ENCODE data around the gene CAPS.

CAPS gene

DNA sequence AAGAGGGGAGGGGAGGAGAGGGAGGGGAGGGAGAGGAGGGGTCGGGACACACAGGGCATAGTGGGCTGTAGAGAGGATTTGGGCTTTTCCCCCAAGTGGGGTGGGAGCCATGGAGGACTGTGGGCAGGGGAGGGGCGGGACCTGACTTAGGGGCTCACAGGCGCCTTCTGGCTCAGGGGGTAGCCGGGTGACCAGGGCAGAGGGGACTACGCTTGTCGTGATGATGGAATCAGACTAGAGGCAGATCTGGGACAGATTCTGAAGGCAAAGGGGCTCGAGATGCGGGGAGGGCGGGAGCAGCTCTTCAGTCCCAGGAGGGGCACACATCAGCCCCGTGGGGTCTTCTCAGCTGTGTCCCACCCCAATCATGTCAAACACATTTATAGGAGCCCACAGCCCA lies 24.0 kb upstream of the CAPS start:
- Histone ChIP-seq H3K4me3 (no peak overlapping the region), H3K9me3 (replicated peaks in 1 of 11) (no peaks in the 10 kb centered on the region), H3K27me3 (no peaks in the 10 kb centered on the region), H3K36me3 (peaks cover 9 to 23% (median 15%) of the 10 kb centered on the region in 11 experiments), H4K20me1 (peaks cover 0 to 39% (median 30%) of the 10 kb centered on the region in 11 experiments; a peak in 19 of 22 replicates), H3K4me2 (peak overlapping the region in 3 of 11 experiments; percentile 10 to 30 (median 15); a peak in 3 of 22 replicates), H3K27ac (no peak overlapping the region), H3K9ac (no peak overlapping the region), H3K4me1 (peaks cover 0 to 24% (median 2%) of the 10 kb centered on the region in 10 experiments; a peak in 8 of 20 replicates)
- no peak for TF ChIP-seq Cebpa-rat (IDR thresholded peaks at IDR 0.05)

GRCh38 chr19:5891572-5891937 lies 22.5 kb upstream of the CAPS start:
- H4K20me1 ChIP-seq: peaks cover 6 to 53% (median 42%) of the 10 kb centered on the region in 11 experiments; a peak in 21 of 22 replicates
- H3K9me3 ChIP-seq (replicated peaks in 1 of 11): no peaks in the 10 kb centered on the region
- H3K4me1 ChIP-seq: peaks cover 0 to 24% (median 2%) of the 10 kb centered on the region in 10 experiments; a peak in 7 of 20 replicates
- 0 out of 22 replicates have a peak overlapping the region, but pooled peaks of 2 of the 11 experiments have one; percentile 6 to 10 for H3K4me2 ChIP-seq
- no peak overlapping the region for H3K4me3 ChIP-seq
- H3K36me3 ChIP-seq: peaks cover 20 to 36% (median 27%) of the 10 kb centered on the region in 11 experiments
- H3K9ac ChIP-seq: peak overlapping the region in 3 of 11 experiments; percentile 18 to 58 (median 37); a peak in 2 of 22 replicates
- no peak for TF ChIP-seq Cebpa-rat (IDR thresholded peaks at IDR 0.05)
- no peaks in the 10 kb centered on the region for H3K27me3 ChIP-seq
- no peak overlapping the region for H3K27ac ChIP-seq

DNA sequence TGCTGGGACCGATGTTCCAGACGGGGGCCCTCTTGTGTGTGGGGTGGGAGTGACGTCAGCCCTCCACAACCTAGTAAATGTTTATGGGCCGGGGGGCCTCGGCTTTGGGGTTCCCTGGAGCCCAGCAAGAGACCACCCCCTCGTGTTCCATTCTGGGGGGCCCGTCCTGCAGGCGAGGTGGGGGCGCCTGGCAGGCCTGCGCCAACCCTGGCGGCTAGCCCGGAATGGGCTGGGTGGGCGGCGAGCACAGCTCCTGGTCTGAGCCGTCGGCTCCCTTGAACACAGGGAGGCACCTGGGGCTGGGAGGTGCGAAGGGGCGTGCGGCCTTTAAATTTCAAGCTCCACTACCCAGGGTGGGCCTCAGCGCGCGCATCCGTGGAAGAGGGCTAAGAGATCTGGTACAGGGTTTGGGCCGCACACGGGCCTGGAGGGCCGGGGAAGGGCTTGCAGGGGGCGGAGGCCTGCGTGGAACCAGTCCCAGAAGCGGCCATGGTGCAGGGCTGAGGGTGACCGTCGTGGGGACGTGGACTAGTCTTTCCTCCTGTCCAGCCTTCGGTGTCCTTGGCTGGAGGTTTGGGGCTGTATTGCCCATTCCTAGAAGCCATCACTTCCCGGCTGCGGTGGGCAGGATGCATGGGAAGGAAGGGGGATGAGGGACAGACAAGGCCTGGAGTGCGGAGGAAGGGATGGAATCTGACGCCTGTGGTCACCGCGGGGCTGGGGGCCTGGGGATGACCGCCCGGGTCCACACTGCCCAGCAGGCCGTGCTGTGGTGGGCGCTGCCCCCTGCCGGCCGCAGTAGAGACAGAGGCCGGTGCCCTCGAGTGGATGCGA lies 21.9 kb upstream of the CAPS start:
- TF ChIP-seq Cebpa-rat (IDR thresholded peaks at IDR 0.05): no peak
- H3K27ac ChIP-seq: no peak overlapping the region
- H4K20me1 ChIP-seq: peaks cover 12 to 59% (median 48%) of the 10 kb centered on the region in 11 experiments
- H3K4me3 ChIP-seq: no peak overlapping the region
- peak overlapping the region in 2 of 11 experiments; percentile 12 to 37; a peak in 2 of 22 replicates for H3K9ac ChIP-seq
- H3K4me1 ChIP-seq: peaks cover 0 to 24% (median 2%) of the 10 kb centered on the region in 10 experiments; a peak in 7 of 20 replicates
- H3K27me3 ChIP-seq: no peaks in the 10 kb centered on the region
- H3K9me3 ChIP-seq (replicated peaks in 1 of 11): no peaks in the 10 kb centered on the region
- H3K36me3 ChIP-seq: peaks cover 26 to 42% (median 33%) of the 10 kb centered on the region in 11 experiments
- H3K4me2 ChIP-seq: 0 out of 22 replicates have a peak overlapping the region, but pooled peaks of 1 of the 11 experiments have one; percentile 1

DNA sequence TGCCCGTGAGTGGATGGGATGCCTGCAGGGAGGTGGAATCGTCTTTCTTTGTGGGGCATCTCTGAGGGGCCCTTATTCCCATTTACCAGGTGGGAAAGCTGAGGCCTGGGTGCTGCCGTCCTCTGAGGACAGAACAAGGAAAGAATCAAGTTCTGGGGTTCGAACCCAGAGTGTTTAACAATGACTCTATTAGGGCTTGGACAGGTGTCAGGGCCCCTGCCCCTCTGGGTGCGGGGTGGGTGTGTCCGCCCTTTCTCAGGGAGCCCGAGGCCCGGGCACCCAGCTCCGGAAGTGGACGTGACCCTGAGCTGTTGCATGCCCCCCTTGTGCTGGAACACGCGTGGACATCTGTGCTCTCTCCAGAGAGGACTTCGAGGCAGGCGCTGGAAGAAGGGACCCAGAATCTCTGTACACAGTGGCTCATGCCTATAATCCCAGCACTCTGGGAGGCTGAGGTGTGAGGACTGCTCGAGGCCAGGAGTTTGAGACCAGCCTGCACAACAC lies 21.2 kb upstream of the CAPS start:
- no peak overlapping the region for H3K9ac ChIP-seq
- H3K27ac ChIP-seq: no peak overlapping the region
- H3K27me3 ChIP-seq: no peaks in the 10 kb centered on the region
- no peaks in the 10 kb centered on the region for H3K9me3 ChIP-seq (replicated peaks in 1 of 11)
- H3K4me3 ChIP-seq: no peak overlapping the region
- no peak for TF ChIP-seq Cebpa-rat (IDR thresholded peaks at IDR 0.05)
- H3K4me2 ChIP-seq: no peak overlapping the region
- H3K36me3 ChIP-seq: peaks cover 33 to 49% (median 39%) of the 10 kb centered on the region in 11 experiments
- H3K4me1 ChIP-seq: peaks cover 0 to 24% (median 2%) of the 10 kb centered on the region in 10 experiments; a peak in 7 of 20 replicates
- H4K20me1 ChIP-seq: peaks cover 19 to 65% (median 55%) of the 10 kb centered on the region in 11 experiments

DNA sequence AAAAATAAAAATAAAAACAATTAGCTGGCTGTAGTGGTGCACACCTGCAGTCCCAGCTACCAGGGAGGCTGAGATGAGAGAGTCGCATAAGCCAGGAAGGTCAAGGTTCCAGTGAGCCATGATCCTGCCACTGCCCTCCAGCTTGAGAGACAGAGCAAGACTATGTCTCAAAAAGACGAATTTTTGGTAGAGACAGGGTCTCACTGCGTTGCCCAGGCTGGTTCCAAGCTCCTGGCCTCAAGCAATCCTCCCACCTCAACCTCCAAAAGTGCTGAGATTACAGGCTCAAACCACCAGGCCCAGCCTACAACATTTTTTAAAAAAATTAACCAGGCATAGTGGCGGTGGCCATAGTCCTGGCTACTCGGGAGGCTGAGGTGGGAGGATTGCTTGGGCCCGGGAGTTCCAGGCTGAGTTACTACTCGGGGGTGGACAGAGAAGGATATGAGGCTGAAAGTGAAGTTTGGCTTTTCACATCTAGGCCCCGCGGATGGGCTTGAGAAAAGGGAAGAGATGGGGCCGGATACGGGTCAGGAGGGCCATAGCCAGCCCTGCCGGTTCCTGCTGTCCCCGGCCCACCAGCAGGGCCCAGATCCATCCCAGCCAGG lies 20.7 kb upstream of the CAPS start:
- H4K20me1 ChIP-seq: peaks cover 24 to 71% (median 61%) of the 10 kb centered on the region in 11 experiments
- TF ChIP-seq Cebpa-rat (IDR thresholded peaks at IDR 0.05): no peak
- no peaks in the 10 kb centered on the region for H3K9me3 ChIP-seq (replicated peaks in 1 of 11)
- no peak overlapping the region for H3K9ac ChIP-seq
- H3K36me3 ChIP-seq: peaks cover 34 to 55% (median 45%) of the 10 kb centered on the region in 11 experiments
- H3K27me3 ChIP-seq: no peaks in the 10 kb centered on the region
- no peak overlapping the region for H3K4me3 ChIP-seq
- H3K4me1 ChIP-seq: peaks cover 0 to 30% (median 8%) of the 10 kb centered on the region in 10 experiments; a peak in 12 of 20 replicates
- no peak overlapping the region for H3K27ac ChIP-seq
- H3K4me2 ChIP-seq: no peak overlapping the region

- Histone ChIP-seq H3K9me3 (replicated peaks in 1 of 11) (no peaks in the 10 kb centered on the region), H3K27ac (no peak overlapping the region), H3K4me1 (peaks cover 0 to 34% (median 12%) of the 10 kb centered on the region in 10 experiments; a peak in 12 of 20 replicates), H3K4me3 (no peak overlapping the region), H4K20me1 (peaks cover 30 to 78% (median 68%) of the 10 kb centered on the region in 11 experiments), H3K9ac (peak overlapping the region in 3 of 11 experiments; percentile 10 to 22 (median 18); a peak in 1 of 22 replicates), H3K4me2 (no peak overlapping the region), H3K27me3 (no peaks in the 10 kb centered on the region), H3K36me3 (peaks cover 34 to 60% (median 45%) of the 10 kb centered on the region in 11 experiments)
- TF ChIP-seq Cebpa-rat (IDR thresholded peaks at IDR 0.05): no peak
Observed at GRCh38 chr19:5893907-5894703, 19.9 kb upstream of the CAPS start.

DNA sequence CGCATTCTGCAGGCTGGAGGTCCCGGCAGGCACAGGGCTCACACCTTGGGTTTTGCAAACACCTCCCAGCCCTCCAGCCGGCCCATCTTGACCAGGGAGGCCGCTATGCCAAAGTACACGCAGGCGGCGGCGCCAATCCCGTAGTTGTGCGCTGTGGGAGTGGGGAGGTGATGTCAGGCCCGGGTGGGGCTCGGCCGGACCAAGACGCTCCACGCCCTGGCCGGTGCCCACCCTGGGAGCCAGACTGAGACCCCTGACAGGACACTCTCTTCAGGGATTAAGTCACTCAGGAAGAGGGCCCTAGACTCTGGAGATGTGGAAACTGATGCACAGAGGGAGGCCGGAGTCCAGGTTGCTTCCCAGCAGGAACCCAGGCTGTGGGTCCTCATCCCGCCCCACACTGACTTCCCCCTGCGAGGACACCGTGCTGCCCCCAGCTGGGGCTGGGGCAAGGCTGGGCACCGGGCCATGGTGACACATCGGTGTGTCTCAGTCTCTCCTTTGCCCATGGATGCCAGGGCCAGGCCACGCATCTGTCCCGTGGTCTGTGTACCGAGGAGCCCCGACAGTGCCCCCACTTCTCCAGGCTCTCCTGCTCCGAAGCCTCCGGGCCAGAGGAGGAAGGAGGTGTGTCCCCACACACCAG lies 19.2 kb upstream of the CAPS start:
- Histone ChIP-seq H3K9me3 (replicated peaks in 1 of 11) (no peaks in the 10 kb centered on the region), H3K27me3 (no peaks in the 10 kb centered on the region), H4K20me1 (peaks cover 33 to 83% (median 75%) of the 10 kb centered on the region in 11 experiments), H3K36me3 (peaks cover 35 to 65% (median 48%) of the 10 kb centered on the region in 11 experiments), H3K4me1 (peaks cover 0 to 32% (median 12%) of the 10 kb centered on the region in 10 experiments; a peak in 12 of 20 replicates), H3K9ac (peak overlapping the region in 1 of 11 experiments; percentile 22; a peak in 1 of 22 replicates), H3K4me2 (no peak overlapping the region), H3K4me3 (no peak overlapping the region), H3K27ac (no peak overlapping the region)
- no peak for TF ChIP-seq Cebpa-rat (IDR thresholded peaks at IDR 0.05)

- Histone ChIP-seq H3K4me1 (peaks cover 0 to 36% (median 14%) of the 10 kb centered on the region in 10 experiments; a peak in 13 of 20 replicates), H3K36me3 (peaks cover 41 to 71% (median 54%) of the 10 kb centered on the region in 11 experiments), H3K27ac (no peak overlapping the region), H3K4me3 (no peak overlapping the region), H3K4me2 (no peak overlapping the region), H4K20me1 (peaks cover 39 to 89% (median 81%) of the 10 kb centered on the region in 11 experiments), H3K9me3 (replicated peaks in 1 of 11) (no peaks in the 10 kb centered on the region), H3K9ac (no peak overlapping the region), H3K27me3 (no peaks in the 10 kb centered on the region)
- TF ChIP-seq Cebpa-rat (IDR thresholded peaks at IDR 0.05): no peak
Observed at GRCh38 chr19:5895409-5895808, 18.6 kb upstream of the CAPS start.
